BE2C (cell line): ENCODE measurements around the gene MRPL54.
"Not testable (repeated sequence)": the region's sequence is repeated elsewhere in the genome, so short reads cannot be mapped to it uniquely, and the experiment has no call there.

Experiments used
- DNase-seq: peaks from one replicate; pipeline ENCODE4 v3.0.0-alpha.2; 2020
- H3K27me3 ChIP-seq: fragments of 250-450 bp; sonication (Bioruptor Pico); 2 replicates; pipeline ENCODE4 v1.5.1; 2020; ENCODE audit warnings: mild to moderate bottlenecking
- H3K36me3 ChIP-seq: fragments of 250-450 bp; sonication (Bioruptor Pico); 2 replicates; pipeline ENCODE4 v1.5.1; 2020; ENCODE audit warnings: mild to moderate bottlenecking
- H3K4me1 ChIP-seq: fragments of 250-450 bp; sonication (Bioruptor Pico); 2 replicates; pipeline ENCODE4 v1.5.1; 2020
- H3K4me3 ChIP-seq: 2 replicates; pipeline ENCODE4 v1.5.1; 2011; ENCODE audit warnings: low read depth, low read length
- H3K9me3 ChIP-seq: fragments of 250-450 bp; sonication (Bioruptor Pico); 2 replicates; pipeline ENCODE4 v1.5.1; 2020
- TF ChIP-seq, protein P1 (sequence below): IDR thresholded peaks from 2 replicates; pipeline ENCODE4 v1.5.1; 2012; ENCODE audit warnings: mild to moderate bottlenecking, low read depth, low read length

MRPL54 gene

GRCh38 chr19:3814648-3815047 is 52.2 kb downstream of the MRPL54 start:
- Histone ChIP-seq H3K9me3 (no peaks in the 10 kb centered on the region), H3K27me3 (no peaks in the 10 kb centered on the region), H3K4me3 (no peak overlapping the region), H3K36me3 (no peaks in the 10 kb centered on the region), H3K4me1 (no peaks in the 10 kb centered on the region)
- TF ChIP-seq, protein P1, sequence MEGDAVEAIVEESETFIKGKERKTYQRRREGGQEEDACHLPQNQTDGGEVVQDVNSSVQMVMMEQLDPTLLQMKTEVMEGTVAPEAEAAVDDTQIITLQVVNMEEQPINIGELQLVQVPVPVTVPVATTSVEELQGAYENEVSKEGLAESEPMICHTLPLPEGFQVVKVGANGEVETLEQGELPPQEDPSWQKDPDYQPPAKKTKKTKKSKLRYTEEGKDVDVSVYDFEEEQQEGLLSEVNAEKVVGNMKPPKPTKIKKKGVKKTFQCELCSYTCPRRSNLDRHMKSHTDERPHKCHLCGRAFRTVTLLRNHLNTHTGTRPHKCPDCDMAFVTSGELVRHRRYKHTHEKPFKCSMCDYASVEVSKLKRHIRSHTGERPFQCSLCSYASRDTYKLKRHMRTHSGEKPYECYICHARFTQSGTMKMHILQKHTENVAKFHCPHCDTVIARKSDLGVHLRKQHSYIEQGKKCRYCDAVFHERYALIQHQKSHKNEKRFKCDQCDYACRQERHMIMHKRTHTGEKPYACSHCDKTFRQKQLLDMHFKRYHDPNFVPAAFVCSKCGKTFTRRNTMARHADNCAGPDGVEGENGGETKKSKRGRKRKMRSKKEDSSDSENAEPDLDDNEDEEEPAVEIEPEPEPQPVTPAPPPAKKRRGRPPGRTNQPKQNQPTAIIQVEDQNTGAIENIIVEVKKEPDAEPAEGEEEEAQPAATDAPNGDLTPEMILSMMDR: no peak
- DNase-seq: no peak

- DNase-seq, H3K4me3 ChIP-seq, H3K9me3 ChIP-seq, H3K36me3 ChIP-seq, H3K4me1 ChIP-seq, H3K27me3 ChIP-seq: not testable (repeated sequence)
These were observed 53.7 kb downstream of the MRPL54 start for GRCh38 chr19:3816148-3816547.

DNA sequence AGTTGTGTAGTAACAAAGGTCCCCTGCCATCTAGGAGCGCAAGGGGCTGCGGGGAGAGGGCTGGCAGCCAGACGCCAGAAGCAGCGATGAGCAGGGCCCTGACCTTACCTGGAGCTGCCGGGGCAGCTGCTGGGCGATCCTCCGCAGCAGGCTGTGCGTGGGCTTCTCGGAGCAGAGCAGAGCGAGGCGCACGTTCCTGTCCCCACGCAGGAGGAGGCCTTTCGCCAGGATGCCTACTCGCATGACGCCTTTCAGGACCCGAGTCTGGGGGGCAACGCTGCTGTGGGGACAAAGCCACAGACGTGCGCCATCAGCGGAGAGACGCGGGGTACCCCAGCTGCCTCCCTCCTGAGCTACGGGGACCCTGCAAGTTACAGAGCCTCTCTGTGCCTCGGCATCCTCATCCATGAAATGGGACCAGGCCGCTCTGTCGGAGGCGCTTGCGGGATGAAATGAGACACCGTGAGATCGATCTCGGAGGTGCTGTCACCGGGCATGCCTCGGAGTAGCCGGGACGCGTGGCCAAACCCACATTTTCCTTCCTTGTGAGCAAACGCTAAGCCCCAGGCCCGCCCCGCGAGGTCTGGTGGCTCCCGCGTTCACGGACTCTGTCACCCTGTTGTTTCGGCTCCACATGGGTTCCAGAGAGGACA is 54.2 kb downstream of the MRPL54 start:
- H3K36me3 ChIP-seq: no peaks in the 10 kb centered on the region
- TF ChIP-seq, protein P1: no peak
- H3K27me3 ChIP-seq: no peaks in the 10 kb centered on the region
- no peaks in the 10 kb centered on the region for H3K4me1 ChIP-seq
- DNase-seq: no peak
- H3K4me3 ChIP-seq: no peak overlapping the region
- no peaks in the 10 kb centered on the region for H3K9me3 ChIP-seq
